GM12891 (cell line): ENCODE measurements around the gene DNHD1.

Experiments
- DNase-seq: peaks from one replicate; pipeline ENCODE4 v3.0.0; 2011; ENCODE audit warnings: low spot score; ENCODE audit not compliant: insufficient read length
- FAIRE-seq: peaks from 2 replicates; lab custom pipeline; 2011; peaks lifted over from hg19 to GRCh38; lab: Jason Lieb, UNC
- PAX5 ChIP-seq: IDR thresholded peaks from 2 replicates; pipeline ENCODE4 v1.6.1; 2011; ENCODE audit warnings: low read length, moderate library complexity, mild to moderate bottlenecking; ENCODE audit not compliant: insufficient read depth, severe bottlenecking
- POLR2A ChIP-seq: IDR thresholded peaks from 2 replicates; pipeline ENCODE4 v1.6.1; 2011; ENCODE audit warnings: low read depth, low read length, control low read depth
- POLR2AphosphoS5 ChIP-seq: IDR thresholded peaks from 2 replicates; pipeline ENCODE4 v1.6.1; 2011; ENCODE audit warnings: low read depth, low read length, control low read depth
- POU2F2 ChIP-seq: IDR thresholded peaks from 2 replicates; pipeline ENCODE4 v1.6.1; 2011; ENCODE audit warnings: low read depth, mild to moderate bottlenecking, control low read depth, low read length, moderate library complexity
- SPI1 ChIP-seq: IDR thresholded peaks from 2 replicates; pipeline ENCODE4 v1.6.1; 2011; ENCODE audit warnings: low read depth, low read length, control low read depth
- TAF1 ChIP-seq: IDR thresholded peaks from 2 replicates; pipeline ENCODE4 v1.6.1; 2011; ENCODE audit warnings: low read depth, low read length, control low read depth

The DNHD1 gene

DNA sequence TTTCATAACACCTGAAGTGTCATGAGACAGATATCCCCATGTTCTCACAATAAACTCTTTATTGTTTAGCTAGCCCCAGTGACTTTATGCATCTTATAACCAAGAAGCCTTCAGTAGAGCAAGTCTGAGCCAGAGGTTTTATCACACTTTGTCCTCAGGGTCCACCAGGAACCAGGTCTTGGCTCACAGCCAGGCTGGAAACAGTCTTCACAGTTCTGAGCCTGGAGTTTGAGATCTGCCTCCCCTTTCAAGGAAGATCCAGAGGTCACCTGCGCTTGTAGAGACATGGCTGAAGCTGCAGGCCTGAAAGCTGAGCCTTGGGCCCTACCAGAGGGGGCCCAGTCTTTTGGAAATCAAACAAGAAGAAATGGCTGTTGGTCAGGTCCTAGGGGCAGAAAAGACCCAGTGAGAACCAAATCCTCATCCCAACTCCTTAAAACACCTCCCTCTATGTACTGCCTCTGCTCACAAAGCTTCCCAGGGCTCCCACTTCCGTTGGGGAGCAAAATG is 102.9 kb downstream of the DNHD1 start:
- DNase-seq, result no peak
- TF ChIP-seq TAF1 (no peak), POLR2A (no peak), SPI1 (no peak), POU2F2 (no peak), POLR2AphosphoS5 (no peak), PAX5 (no peak)
- FAIRE-seq, result no peak

DNA sequence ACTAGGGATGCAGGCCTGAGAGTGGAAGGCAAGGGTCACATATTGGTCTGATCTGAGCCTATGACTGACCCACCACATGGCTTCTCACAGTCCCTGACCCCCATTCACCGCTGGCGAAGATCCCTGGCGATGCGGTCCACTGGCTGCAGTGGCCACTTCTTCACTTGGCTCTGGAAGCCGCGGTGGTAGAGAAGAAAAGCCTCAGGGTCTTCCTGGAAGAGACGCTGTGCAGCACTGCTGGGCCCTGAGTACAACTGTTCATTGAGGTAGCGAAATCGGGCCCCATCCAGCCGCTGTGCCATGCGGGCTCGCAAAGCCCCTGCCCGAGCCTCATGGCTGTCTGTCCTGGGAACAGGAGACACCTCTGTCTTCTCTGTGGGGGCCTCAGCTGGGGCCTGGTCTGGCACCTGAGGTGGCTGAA is 104.0 kb downstream of the DNHD1 start:
- TF ChIP-seq SPI1, result no peak
- no peak for TF ChIP-seq TAF1
- TF ChIP-seq POLR2A, result no peak
- no peak for TF ChIP-seq PAX5
- no peak for TF ChIP-seq POLR2AphosphoS5
- no peak for TF ChIP-seq POU2F2
- no peak for FAIRE-seq

DNA sequence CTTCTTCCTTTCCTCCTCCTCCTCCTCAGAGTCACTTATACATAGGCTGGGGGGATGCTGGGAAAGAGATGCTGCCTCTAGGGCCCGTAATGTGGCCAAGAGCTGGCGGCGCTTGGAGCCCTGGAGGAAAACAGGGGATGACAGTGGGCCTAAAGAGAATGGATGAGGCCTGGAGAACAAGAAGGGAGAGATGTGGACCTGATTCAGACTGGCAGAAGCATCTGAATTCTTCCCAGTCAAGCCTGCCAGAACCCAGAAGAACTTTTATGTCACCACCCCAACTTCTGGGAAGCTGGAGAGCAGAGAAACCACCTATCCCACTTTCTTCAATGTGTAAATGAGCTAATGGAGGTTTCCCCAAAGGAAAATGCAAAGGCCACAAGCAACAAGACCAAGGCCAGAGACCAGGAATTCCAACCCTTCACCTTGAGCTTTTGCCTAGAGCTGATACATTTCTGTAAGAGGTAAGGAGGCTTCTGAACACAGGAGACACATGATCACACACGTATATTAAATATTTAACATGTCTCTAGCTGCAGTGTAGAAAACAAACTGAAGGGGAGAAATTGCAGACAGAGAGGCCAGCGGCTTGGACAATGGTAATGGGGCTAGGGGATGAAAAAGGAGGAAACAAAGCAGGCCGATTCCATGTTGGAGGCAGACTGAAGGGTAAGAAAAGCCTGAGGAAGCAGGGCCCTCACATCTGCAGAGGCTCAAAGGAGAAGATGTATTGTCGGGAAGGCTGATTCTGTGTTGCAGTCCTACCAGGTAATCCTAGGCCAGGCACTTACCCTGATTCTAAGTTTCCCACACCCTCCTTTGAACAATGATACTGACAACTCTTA is 105.2 kb downstream of the DNHD1 start:
- DNase-seq, result no peak
- TF ChIP-seq PAX5 (no peak), TAF1 (no peak), POU2F2 (no peak), SPI1 (no peak), POLR2AphosphoS5 (no peak), POLR2A (no peak)

More for the DNA sequence above, 104.0 kb downstream of the DNHD1 start:
- DNase-seq, result no peak

DNA sequence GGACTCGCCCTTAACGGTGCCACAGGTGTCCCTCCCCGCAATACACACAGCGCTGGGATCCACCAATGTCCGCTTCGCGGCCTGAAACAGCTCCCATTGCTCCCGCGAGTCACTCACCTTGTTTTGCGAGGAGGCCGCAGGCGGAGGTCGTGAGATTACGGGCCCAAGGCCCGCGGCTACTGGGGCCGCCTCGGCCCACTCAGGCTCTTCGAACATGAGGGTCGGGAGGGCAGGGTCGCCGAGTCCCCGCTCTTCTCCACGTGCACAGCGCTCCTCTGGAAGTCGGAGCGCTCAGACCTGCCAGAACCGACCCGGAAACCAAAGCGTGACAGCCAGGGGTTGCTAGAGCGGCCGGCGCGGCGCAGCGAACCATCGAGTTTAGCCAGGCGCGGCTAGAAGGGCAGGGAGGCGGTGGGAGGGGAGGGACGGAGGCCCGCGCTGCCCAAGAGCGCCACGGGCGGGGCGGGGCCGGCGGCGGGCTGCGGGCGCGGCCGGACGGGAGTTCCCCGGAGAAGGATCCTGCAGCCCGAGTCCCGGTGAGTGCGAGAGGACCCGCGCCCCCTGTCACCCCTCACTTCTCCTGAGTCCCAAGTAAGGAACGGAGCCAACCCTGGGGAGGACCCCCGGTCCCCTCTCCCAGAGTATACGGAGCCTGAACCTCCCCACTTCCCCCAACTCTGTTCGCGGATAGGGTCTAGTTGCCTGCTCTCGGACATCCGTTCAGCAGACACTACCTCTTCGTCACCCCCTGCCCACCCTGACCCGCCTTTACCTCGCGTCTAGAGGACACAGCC is 106.4 kb downstream of the DNHD1 start, which contains the start of the genes ILK and RRP8:
Gene ILK, plus strand, starts transcription at position 488 of the 794 bp plus-strand sequence. CDS start 498 bp downstream, outside the sequence.
Gene RRP8, minus strand, starts transcription at position 330 of the 794 bp plus-strand sequence. Its CDS starts 114 bp downstream, at position 216.
- DNase-seq, result peak; percentile 89
- TF ChIP-seq TAF1 (peak; percentile 70), POU2F2 (0 out of 2 replicates have a peak, but pooled peaks have one; percentile 34), POLR2A (peak; percentile 71; the same call in 1 of the 2 replicates), PAX5 (peak; percentile 75), SPI1 (peak; percentile 38; the same call in 1 of the 2 replicates), POLR2AphosphoS5 (peak; percentile 52; the same call in 1 of the 2 replicates)
- peak; percentile 93 for FAIRE-seq

More for the DNA sequence above, 105.2 kb downstream of the DNHD1 start:
- FAIRE-seq, result no peak

DNA sequence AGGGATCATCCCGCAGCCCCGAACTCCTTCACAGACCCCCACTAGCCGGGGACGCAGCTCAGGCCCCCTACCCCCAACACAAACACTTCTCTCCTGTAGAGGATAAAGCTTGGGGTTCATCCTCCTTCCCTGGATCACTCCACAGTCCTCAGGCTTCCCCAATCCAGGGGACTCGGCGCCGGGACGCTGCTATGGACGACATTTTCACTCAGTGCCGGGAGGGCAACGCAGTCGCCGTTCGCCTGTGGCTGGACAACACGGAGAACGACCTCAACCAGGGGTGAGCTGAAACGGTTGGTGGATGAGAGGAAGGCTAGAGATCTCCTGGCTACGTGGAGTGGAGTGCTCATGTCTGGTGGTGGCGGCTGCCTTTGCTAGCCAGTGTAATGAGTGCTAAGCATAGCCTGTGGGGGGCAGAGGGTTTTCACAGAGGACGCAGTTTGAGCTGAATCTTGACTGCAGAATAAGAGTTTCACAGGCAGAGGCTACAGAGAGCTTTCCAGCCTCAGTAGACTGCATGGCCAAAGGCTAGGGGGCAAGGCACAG is 107.1 kb downstream of the DNHD1 start:
- FAIRE-seq (peak; percentile 92), DNase-seq (no peak)
- peak; percentile 36; the same call in 1 of the 2 replicates for TF ChIP-seq TAF1
- no peak for TF ChIP-seq PAX5
- TF ChIP-seq POLR2AphosphoS5, result 0 out of 2 replicates have a peak, but pooled peaks have one; percentile 41

DNA sequence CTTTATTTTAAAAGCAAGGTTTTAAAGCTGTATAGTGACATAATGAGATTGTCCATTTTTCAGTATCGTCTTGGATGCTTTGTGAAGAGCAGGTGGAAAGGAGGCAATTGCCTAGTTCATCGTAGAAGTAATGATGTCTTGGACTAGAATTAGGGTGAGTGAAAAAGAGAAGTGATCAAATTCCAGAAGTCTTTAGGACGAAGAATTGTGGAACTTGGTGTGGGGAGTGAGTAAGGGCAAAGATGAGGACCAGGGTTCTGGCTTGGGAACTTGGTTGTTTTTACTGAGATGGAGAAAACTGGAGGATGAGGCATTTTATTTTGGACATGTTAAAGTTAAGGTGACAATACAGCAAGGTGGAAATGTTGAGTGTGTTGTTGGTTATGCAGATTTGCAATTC is 107.7 kb downstream of the DNHD1 start:
- DNase-seq (no peak), FAIRE-seq (peak; percentile 45)
- TF ChIP-seq SPI1 (0 out of 2 replicates have a peak, but pooled peaks have one; percentile 20), POLR2A (no peak)

DNA sequence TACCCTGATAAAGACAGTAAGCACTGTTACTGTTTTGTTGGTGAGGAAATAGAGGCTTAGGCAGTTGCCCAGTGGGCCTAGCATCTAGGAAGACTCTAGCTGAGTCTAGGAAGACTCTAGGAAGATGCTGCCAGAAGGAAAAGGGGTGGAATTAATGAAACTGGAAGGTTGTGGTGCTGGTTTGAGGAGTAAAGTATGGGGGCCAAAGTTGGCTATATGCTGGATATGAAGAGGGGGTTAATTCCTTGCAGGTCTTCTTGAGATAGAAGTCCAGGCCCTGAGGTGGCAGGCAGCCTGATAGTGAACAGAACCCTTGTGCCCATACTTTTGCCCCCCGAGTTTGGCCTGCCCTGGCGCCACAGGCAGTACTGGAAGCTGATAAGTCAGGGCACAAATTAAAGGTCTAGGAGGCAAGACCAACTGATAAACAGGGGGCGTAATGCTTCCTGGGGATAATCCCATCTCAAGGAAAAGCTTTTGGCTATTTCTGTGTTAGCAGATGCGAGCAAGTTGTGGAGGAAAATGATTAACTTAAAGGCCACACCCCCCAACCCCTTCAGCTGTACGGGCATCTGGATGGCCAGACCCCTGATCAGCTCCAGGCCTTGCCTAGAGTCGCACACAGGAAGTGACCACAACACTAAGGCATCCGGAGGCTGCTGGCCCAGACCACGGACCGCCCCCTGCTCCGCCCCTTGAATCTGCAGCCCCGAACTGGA is 109.5 kb downstream of the DNHD1 start:
- FAIRE-seq, result peak; percentile 84

DNA sequence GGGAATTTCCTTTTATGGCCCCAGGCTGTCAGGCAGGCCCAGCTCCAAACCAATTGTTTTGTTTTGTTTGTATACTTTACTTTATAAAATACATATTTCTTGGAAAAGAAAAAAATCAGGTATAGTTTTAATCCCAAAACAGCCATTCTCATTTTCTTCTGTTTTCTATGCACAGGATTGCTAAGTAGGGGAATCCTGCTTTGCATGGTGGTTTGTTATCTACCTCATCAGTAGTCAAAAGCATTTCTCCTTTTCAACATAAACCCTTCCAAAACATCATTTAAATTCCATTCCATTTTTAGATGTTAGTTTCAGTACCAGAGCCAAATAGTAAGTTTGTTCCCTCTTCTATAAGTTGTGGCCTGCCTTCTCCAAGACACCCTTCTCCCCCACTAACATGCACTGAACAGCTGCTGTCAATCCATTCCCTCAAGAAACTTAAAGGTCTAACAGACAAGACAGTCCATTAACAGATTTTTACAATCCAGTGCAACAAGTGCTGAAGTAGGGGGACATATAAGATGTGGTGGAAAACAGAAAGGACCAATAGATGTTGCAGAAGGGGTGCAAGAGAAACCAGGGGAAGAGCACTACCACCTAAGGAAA is 110.2 kb downstream of the DNHD1 start:
- no peak for TF ChIP-seq PAX5
- TF ChIP-seq TAF1, result no peak
- no peak for TF ChIP-seq POLR2A

More for the DNA sequence above, 109.5 kb downstream of the DNHD1 start:
- no peak for DNase-seq
- TF ChIP-seq POLR2A (peak; percentile 66; the same call in 1 of the 2 replicates), POU2F2 (peak; percentile 65), TAF1 (0 out of 2 replicates have a peak, but pooled peaks have one; percentile 12), SPI1 (no peak), PAX5 (no peak), POLR2AphosphoS5 (peak; percentile 34; the same call in 1 of the 2 replicates)

DNA sequence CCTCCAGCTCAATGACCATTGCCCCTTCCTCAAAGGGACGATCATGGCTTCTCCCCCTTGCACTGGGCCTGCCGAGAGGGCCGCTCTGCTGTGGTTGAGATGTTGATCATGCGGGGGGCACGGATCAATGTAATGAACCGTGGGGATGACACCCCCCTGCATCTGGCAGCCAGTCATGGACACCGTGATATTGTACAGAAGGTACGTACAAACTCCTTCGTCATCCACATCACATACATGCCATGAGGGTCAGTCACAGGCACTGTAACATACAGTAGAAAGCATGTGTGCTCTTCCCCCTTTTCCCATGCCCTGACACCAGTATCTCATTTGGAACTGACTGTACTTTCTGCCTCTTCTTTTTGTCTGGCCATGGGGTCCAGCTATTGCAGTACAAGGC is 110.9 kb downstream of the DNHD1 start:
- TF ChIP-seq POLR2A (0 out of 2 replicates have a peak, but pooled peaks have one; percentile 8), POU2F2 (no peak)
- DNase-seq (no peak), FAIRE-seq (no peak)

More for the DNA sequence above, 110.2 kb downstream of the DNHD1 start:
- FAIRE-seq (no peak), DNase-seq (no peak)
